Fibroblast of lung (primary cell): ENCODE results near the gene CDH1.

Experiments used
- EZH2 ChIP-seq: IDR thresholded peaks from 2 replicates; pipeline ENCODE4 v1.5.1; 2012; ENCODE audit warnings: low read length, control low read depth, mild to moderate bottlenecking; ENCODE audit errors: missing control alignments
- TF ChIP-seq, protein P1 (sequence below), 2 donors: IDR thresholded peaks in 1 of 2; conservative IDR thresholded peaks in 1 of 2; 1 replicate in 1 of 2; 2 replicates in 1 of 2; pipeline ENCODE4 v1.5.1; 2011 to 2012; ENCODE audit warnings: low read length in 2 of 2, control low read depth in 1 of 2, inconsistent platforms in 1 of 2, low read depth in 1 of 2, mild to moderate bottlenecking in 1 of 2

DNA sequence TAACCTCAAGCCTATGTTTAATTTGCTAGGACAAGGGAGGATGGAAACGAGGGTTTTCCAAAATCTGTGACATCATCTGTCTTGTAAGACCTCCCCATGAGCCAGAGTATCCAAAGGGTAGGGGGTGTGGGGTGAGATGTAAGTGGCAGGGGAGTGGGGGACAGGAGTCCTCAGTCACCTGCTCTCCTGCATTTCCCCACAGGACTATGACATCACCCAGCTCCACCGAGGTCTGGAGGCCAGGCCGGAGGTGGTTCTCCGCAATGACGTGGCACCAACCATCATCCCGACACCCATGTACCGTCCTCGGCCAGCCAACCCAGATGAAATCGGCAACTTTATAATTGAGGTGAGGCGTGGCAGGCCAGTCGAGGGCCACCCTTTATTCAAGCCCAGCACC, 41.5 kb upstream of the CDH1 start:
- TF ChIP-seq, protein P1, sequence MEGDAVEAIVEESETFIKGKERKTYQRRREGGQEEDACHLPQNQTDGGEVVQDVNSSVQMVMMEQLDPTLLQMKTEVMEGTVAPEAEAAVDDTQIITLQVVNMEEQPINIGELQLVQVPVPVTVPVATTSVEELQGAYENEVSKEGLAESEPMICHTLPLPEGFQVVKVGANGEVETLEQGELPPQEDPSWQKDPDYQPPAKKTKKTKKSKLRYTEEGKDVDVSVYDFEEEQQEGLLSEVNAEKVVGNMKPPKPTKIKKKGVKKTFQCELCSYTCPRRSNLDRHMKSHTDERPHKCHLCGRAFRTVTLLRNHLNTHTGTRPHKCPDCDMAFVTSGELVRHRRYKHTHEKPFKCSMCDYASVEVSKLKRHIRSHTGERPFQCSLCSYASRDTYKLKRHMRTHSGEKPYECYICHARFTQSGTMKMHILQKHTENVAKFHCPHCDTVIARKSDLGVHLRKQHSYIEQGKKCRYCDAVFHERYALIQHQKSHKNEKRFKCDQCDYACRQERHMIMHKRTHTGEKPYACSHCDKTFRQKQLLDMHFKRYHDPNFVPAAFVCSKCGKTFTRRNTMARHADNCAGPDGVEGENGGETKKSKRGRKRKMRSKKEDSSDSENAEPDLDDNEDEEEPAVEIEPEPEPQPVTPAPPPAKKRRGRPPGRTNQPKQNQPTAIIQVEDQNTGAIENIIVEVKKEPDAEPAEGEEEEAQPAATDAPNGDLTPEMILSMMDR (conservative IDR thresholded peaks at IDR 0.05 in 1 of 2, IDR thresholded peaks at IDR 0.05 in 1 of 2; ENCODE audit: low read depth in 1 of 2, low read length in 2 of 2): no peak
- no peak for TF ChIP-seq EZH2
